ENCODE data around the gene TNFRSF13B.
"Not testable (repeated sequence)": the region's sequence is repeated elsewhere in the genome, so short reads cannot be mapped to it uniquely, and the experiment has no call there.

The TNFRSF13B gene

GRCh38 chr17:16924696-16925440 is 47.0 kb downstream of the TNFRSF13B start:
- no peak for DNase-seq

GRCh38 chr17:16923904-16924695 is 47.8 kb downstream of the TNFRSF13B start:
- DNase-seq: no peak

GRCh38 chr17:16923097-16923903 is 48.6 kb downstream of the TNFRSF13B start:
- no peak for DNase-seq

- peak; percentile 8 for DNase-seq
Observed at GRCh38 chr17:16922386-16923096, 49.4 kb downstream of the TNFRSF13B start.

GRCh38 chr17:16921451-16921850 is 50.5 kb downstream of the TNFRSF13B start:
- DNase-seq: not testable (repeated sequence)

GRCh38 chr17:16920628-16921020 is 51.3 kb downstream of the TNFRSF13B start:
- DNase-seq: no peak

GRCh38 chr17:16919663-16920627 is 52.0 kb downstream of the TNFRSF13B start:
- no peak for DNase-seq

- no peak for DNase-seq
Observed at GRCh38 chr17:16918443-16918842, 53.5 kb downstream of the TNFRSF13B start.

GRCh38 chr17:16917671-16918394 is 54.1 kb downstream of the TNFRSF13B start:
- DNase-seq: no peak

GRCh38 chr17:16916557-16916920 is 55.4 kb downstream of the TNFRSF13B start:
- DNase-seq: no peak

GRCh38 chr17:16915752-16916556 is 56.0 kb downstream of the TNFRSF13B start:
- peak; percentile 51 for DNase-seq

- no peak for DNase-seq
Observed at GRCh38 chr17:16913463-16913862, 58.5 kb downstream of the TNFRSF13B start.

- DNase-seq: no peak
Observed at GRCh38 chr17:16912021-16912962, 59.6 kb downstream of the TNFRSF13B start.

- DNase-seq: no peak
Observed at GRCh38 chr17:16911141-16911937, 60.6 kb downstream of the TNFRSF13B start.

- no peak for DNase-seq
Observed at GRCh38 chr17:16910341-16910740, 61.6 kb downstream of the TNFRSF13B start.

- no peak for DNase-seq
Observed at GRCh38 chr17:16909472-16910246, 62.3 kb downstream of the TNFRSF13B start.

GRCh38 chr17:16908273-16908672 is 63.6 kb downstream of the TNFRSF13B start:
- DNase-seq: no peak
